ENCODE results near the gene ROBO2.
A peak's percentile ranks its signal among the peaks of the same experiment; 100 is the strongest.
"Not testable (repeated sequence)": the region's sequence is repeated elsewhere in the genome, so short reads cannot be mapped to it uniquely, and the experiment has no call there.

ROBO2 gene

GRCh38 chr3:77348244-77348855 is 308.5 kb downstream of the ROBO2 start:
- no peak for DNase-seq

DNA sequence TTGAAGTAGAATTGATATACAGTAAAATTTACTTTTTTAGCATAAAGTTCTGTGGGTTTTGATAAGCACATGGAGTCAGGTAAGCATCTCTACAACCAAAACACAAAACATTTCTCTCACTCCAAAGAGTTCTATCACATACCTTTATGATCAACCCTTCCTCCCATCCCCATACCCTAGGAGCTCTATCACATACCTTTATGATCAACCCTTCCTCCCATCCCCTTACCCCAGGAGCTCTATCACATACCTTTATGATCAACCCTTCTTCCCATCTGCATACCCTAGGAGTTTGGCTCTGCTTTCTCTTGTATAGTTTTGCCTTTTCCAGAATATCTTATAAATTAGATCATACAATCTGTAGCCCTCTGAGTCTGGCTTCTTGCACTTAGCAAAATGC is 315.1 kb downstream of the ROBO2 start:
- no peak for DNase-seq

GRCh38 chr3:77362936-77363335 is 323.0 kb downstream of the ROBO2 start:
- DNase-seq: no peak

DNA sequence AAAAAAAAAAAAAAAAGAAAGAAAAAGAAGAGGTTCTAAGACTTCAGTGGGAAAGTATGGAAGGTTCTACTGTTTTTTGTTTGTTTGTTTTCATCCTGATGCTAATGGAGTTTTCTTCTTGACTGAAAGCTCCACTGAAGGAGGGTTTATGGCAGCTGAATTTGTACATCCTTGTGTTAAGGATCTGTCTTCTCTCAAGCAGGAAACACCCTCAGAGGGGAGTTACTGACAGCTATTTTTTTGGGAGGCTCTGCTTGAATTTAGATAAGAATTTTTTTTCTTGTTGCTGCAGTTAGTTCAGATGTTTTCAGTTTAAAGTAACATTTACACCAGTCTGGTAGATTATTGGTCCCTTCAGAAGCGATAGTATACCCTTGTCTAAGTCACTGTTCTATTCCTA is 325.3 kb downstream of the ROBO2 start:
- DNase-seq: no peak

GRCh38 chr3:77370413-77370812 is 330.5 kb downstream of the ROBO2 start:
- DNase-seq: no peak

- DNase-seq: no peak
Observed at GRCh38 chr3:77372018-77372417, 332.1 kb downstream of the ROBO2 start.

DNA sequence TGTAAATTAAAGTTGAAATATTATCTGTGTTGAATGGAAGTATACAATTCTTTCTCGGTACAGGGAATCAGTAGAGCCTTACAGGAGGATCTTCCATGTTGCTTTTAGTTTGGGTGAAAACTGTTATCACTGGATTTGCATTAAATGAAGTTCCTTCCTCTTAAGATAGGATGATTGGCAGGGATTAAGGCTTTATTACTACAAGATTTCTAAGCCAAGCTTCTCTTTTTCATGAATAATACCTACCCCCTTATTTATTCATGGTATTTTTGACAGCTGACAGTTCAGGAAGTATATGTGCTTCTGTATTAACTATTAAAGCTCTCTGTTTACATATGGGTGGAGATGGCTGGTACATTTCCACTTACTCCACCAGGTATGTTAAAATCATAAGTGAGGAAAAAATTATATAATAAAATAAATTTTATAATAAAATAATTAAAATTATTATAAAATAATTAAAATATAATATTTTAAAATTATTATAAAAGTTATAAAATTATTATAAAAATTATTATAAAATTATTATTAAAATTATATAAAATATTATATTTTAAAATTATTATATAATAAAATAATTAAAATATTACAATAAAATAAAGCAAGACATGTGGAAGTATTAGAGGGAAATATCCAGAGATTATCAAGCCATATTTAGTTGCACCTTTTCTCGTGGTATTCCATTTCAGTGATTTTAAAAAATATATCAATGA is 332.9 kb downstream of the ROBO2 start:
- DNase-seq: no peak

GRCh38 chr3:77373619-77374018 is 333.7 kb downstream of the ROBO2 start:
- no peak for DNase-seq

GRCh38 chr3:77376511-77376910 is 336.6 kb downstream of the ROBO2 start:
- DNase-seq: no peak

GRCh38 chr3:77377717-77378116 is 337.8 kb downstream of the ROBO2 start:
- DNase-seq: no peak

- no peak for DNase-seq
Observed at GRCh38 chr3:77380136-77380535, 340.2 kb downstream of the ROBO2 start.

DNA sequence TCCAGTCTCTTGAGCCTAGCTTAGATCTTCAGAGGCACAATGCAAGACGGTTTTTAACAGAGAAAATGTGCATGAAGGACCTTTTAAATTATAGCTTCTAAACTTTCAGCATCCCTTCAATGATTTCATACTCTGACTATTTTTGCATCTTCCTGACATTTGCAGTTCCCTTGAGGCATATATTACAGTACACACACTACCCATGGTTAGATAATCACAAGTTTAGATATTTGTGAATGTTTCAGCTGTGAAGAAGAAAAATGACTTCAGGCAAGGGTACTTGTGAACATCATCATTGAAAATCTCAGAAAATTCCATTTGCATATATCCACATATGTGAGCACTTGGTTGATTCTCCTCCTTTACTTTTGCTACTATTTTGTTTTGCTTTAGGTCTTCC is 341.5 kb downstream of the ROBO2 start:
- no peak for DNase-seq

DNA sequence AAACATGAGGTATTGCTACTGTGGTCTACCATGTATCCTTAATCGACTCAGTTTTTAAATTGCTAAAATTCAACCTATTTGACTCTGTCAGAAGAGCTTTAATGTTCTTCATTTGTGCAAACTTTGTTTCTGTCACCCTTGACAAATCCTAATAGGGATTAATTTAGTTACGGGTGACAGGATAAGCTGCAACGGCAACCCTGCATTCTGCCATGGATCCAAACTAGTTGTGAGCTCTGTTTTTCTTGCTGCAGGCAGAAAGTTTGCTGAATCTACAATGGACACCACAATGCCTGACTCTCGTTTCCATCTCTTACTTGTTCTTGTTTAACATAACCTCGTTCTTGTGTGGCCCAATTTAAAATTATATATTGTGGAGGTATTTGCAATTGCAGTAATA is 352.3 kb downstream of the ROBO2 start:
- DNase-seq: no peak

GRCh38 chr3:77394046-77394445 is 354.1 kb downstream of the ROBO2 start:
- no peak for DNase-seq

- no peak for DNase-seq
Observed at GRCh38 chr3:77404871-77405270, 365.0 kb downstream of the ROBO2 start.

DNA sequence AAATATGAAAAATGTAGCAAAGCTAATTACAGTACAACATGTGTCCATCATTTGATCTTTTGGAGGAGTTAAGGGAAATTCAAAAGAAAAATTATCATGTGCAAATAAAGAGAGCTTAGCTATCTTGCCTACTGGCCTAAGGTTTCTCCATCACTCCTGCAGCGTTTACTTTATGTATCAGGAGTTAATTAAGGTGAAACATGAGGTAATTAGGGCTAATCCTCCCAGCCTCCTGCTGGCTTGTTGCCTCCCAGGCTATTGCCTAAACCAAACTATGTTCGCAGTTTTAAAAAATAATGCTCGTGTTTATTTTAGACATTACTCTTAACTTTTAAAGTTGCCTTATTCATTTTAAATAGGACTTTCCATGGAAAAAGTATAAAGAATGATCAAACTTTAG is 367.5 kb downstream of the ROBO2 start:
- DNase-seq: no peak

DNA sequence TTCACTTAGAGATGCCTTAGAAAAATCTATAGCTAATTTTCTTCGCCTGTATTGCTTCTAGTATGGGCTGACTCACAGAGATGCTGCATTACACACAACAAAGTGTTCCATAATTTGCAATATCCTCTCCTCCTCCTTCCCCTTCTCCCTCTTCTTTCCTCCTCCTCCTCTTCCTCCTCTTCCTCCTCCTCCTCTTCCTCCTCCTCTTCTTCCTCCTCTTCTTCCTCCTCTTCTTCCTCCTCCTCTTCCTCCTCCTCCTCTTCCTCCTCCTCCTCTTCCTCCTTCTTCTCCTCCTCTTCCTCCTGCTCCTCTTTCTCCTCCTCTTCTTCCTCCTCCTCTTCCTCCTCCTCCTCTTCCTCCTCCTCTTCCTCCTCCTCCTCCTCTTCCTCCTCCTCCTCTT is 370.4 kb downstream of the ROBO2 start:
- DNase-seq: not testable (repeated sequence)

- DNase-seq: no peak
Observed at GRCh38 chr3:77411334-77411733, 371.4 kb downstream of the ROBO2 start.

DNA sequence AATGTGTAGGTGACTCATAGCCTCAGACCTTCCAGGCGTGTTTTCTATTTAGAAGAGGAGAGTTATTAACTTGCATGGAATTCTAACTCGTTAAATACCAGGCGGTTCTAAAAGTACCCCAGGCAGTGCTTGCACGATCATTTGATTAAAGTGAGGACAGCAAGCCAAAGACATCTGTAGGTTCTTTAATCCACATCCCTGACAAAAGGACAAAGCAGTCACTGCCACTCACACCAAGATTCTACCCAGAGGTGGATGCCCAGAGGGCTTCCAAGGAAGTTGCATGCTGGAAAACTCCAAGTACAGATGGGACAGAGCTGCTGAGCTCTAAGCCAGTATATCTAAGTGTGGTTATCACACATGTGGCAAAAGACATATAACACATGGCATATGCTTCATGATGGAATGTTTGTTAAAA is 372.1 kb downstream of the ROBO2 start:
- DNase-seq: no peak

DNA sequence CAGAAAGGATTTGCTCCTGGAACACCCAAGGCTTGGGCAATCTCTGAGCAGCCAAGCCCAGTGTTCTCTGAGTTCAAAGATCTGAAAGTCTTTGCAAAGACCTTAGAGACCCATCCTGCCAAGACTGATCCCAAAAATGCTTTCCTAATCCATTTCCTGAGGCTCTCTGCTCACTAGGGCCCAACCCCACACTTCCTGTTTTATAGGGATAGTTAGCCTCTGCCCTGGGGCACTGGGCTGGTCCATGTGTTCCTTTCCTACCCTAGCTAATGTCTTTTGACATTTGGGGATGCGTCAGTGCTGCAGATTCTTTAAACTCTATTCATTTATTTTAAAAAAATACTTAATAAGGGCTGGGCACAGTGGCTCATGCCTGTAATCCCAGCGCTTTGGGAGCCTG is 372.7 kb downstream of the ROBO2 start:
- DNase-seq: no peak

DNA sequence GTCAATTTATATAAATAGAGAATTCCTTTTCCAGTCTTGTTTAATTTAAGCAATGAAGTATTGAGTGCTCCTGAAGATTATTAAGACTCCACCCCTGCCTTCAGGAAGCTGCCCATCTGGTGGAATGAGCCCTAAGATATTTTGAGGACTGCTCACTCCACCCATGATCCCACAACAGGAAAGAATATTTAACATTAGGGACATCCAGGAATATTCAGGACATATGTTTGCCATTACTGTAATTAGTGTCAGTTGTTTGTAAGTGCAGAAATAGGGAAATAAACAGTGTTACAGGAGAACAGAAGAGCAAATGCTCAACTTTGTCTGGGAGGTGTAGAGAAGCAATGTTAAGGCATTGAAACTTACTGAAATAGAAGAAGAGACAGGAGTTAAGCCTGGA is 375.0 kb downstream of the ROBO2 start:
- no peak for DNase-seq

- DNase-seq: peak; percentile 11
Observed at GRCh38 chr3:77420336-77420735, 380.4 kb downstream of the ROBO2 start.

DNA sequence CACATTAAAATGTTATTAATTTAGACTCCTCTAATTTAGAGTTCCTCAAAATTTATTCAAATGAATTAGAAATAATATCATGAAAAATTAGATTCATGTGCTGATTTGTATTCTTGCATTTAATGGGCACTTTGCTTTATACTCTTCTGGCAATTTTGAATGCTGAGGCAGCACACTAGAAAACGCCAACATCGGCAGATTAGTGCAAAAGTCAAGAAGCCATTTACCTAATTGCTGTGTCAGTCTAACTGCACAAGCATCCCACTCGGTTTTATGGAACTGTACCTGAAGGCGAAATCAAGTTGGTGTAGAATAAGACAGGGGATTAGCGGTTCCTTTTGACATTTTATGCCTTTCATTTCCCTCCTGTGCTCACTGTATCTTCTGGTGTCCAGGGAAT is 382.0 kb downstream of the ROBO2 start:
- no peak for DNase-seq

GRCh38 chr3:77426531-77426930 is 386.6 kb downstream of the ROBO2 start:
- no peak for DNase-seq

GRCh38 chr3:77427528-77427927 is 387.6 kb downstream of the ROBO2 start:
- peak; percentile 1 for DNase-seq

All from DMS153 (cell line).